Transverse colon (tissue), 3 donors: ENCODE measurements around the gene CCL3.
"Not testable (repeated sequence)": the region's sequence is repeated elsewhere in the genome, so short reads cannot be mapped to it uniquely, and the experiment has no call there.

Experiments used
- POLR2A ChIP-seq: fragments of 450-650 bp; IDR thresholded peaks from one replicate; pipeline ENCODE4 v1.6.1; 2016; ENCODE audit warnings: antibody characterized with exemption, mild to moderate bottlenecking, moderate library complexity
- TF ChIP-seq, protein P1 (sequence below), 5 experiments: fragments of 200-600 bp in 3 of 5; fragments of 450-650 bp in 2 of 5; sonication (generic) in 3 of 5; IDR thresholded peaks; 1 replicate in 2 of 5; 2 replicates in 3 of 5; pipeline ENCODE4 v1.5.1; 2016 to 2017; ENCODE audit warnings: antibody characterized with exemption in 5 of 5, inconsistent platforms in 3 of 5, mild to moderate bottlenecking in 2 of 5, moderate library complexity in 1 of 5

DNA sequence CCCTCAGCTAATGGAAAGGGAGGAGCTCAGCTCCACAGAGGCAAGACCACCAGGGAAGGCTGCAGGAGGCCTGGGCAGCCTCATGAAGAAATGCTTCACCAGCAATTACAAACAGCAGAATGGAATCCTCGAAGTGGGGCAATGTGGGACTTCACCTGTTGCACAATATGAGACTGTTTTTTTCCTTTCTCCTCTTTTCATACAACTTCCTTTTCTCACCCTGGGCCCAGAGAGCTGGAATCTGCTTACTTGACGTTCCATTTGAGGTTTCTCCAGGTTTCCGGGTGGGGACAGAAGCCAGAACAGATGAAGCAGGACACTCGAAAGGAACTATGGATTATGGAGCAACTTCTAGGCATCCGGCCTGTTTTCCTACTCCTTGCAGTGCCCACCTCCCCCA is 18.3 kb upstream of the CCL3 start:
- TF ChIP-seq, protein P1, sequence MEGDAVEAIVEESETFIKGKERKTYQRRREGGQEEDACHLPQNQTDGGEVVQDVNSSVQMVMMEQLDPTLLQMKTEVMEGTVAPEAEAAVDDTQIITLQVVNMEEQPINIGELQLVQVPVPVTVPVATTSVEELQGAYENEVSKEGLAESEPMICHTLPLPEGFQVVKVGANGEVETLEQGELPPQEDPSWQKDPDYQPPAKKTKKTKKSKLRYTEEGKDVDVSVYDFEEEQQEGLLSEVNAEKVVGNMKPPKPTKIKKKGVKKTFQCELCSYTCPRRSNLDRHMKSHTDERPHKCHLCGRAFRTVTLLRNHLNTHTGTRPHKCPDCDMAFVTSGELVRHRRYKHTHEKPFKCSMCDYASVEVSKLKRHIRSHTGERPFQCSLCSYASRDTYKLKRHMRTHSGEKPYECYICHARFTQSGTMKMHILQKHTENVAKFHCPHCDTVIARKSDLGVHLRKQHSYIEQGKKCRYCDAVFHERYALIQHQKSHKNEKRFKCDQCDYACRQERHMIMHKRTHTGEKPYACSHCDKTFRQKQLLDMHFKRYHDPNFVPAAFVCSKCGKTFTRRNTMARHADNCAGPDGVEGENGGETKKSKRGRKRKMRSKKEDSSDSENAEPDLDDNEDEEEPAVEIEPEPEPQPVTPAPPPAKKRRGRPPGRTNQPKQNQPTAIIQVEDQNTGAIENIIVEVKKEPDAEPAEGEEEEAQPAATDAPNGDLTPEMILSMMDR (IDR thresholded peaks at IDR 0.05): not testable (repeated sequence)
- not testable (repeated sequence) for TF ChIP-seq POLR2A
